Osteocyte (in vitro differentiated cells): Measurements from ENCODE around the gene ALKBH5. TPM values are rescaled to one million over a fixed set of nuclear protein-coding genes. Genes with fewer than 3 reads are reported as not detected.

ENCODE experiments used
- DNase-seq: peaks from one replicate; pipeline ENCODE4 v3.0.0; 2021; ENCODE audit warnings: mixed read lengths; ENCODE audit not compliant: unreplicated experiment; ENCODE audit errors: extremely low spot score
- H3K27ac Mint-ChIP-seq: one replicate; pipeline ENCODE4 v1.8.0; 2021; ENCODE audit warnings: mild to moderate bottlenecking, mixed read lengths; ENCODE audit not compliant: unreplicated experiment
- H3K27me3 Mint-ChIP-seq: one replicate; pipeline ENCODE4 v1.8.0; 2021; ENCODE audit warnings: mixed read lengths; ENCODE audit not compliant: unreplicated experiment
- H3K36me3 Mint-ChIP-seq: one replicate; pipeline ENCODE4 v1.8.0; 2021; ENCODE audit warnings: mixed read lengths; ENCODE audit not compliant: unreplicated experiment
- H3K4me1 Mint-ChIP-seq: one replicate; pipeline ENCODE4 v1.8.0; 2021; ENCODE audit warnings: mixed read lengths; ENCODE audit not compliant: unreplicated experiment
- H3K4me3 Mint-ChIP-seq: one replicate; pipeline ENCODE4 v1.8.0; 2021; ENCODE audit warnings: mild to moderate bottlenecking, moderate library complexity, mixed read lengths; ENCODE audit not compliant: unreplicated experiment
- H3K9me3 Mint-ChIP-seq: one replicate; pipeline ENCODE4 v1.8.0; 2021; ENCODE audit warnings: mixed read lengths; ENCODE audit not compliant: unreplicated experiment
- total RNA-seq: library from RNA; stranded (reverse); gene quantifications from 2 replicates; pipeline ENCODE4 v1.2.1, GENCODE V29; 2021
- TF ChIP-seq, protein P1 (sequence below): fragments of 200-600 bp; sonication (generic); IDR thresholded peaks from 2 replicates; pipeline ENCODE4 v1.5.0; 2021; ENCODE audit warnings: antibody characterized with exemption, mild to moderate bottlenecking, moderate library complexity

The ALKBH5 gene
- total RNA-seq, 1 donor from 2014 or later, result 89.4 TPM

DNA sequence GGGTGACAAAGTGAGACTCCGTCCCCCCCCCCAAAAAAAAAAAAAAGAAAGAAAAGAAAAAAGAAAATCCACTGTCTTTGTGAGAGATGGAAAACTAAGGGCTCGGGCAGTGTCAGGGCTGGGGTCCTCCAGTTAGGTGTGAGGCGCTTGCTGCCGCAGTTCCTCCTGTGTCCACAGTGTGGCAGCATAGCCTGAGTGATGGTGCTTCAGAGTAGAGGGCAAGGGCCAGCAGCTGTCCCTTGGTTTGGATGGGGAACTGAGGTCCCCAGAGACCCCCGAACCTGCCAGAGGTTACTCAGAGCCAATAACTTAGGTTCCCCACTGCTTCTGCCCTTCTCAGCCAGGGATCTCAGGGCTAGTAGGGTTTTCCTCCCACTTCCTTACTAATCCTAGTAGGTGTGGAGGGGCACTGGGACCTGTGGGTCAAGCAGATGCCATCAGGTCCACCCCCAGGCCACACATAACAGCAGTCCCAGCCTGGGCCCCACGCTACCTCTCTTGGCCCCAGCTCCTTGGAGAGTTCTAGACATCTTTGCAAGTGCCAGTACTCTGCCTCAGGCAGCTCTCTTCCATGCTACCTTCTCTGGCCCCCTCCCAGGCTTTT lies 33.9 kb downstream of the ALKBH5 start:
- H3K9me3 Mint-ChIP-seq, result no peaks in the 10 kb centered on the region
- H3K4me3 Mint-ChIP-seq, result no peak overlapping the region
- H3K4me1 Mint-ChIP-seq, result peaks cover 10% of the 10 kb centered on the region
- H3K27ac Mint-ChIP-seq, result no peak overlapping the region
- TF ChIP-seq, protein P1, sequence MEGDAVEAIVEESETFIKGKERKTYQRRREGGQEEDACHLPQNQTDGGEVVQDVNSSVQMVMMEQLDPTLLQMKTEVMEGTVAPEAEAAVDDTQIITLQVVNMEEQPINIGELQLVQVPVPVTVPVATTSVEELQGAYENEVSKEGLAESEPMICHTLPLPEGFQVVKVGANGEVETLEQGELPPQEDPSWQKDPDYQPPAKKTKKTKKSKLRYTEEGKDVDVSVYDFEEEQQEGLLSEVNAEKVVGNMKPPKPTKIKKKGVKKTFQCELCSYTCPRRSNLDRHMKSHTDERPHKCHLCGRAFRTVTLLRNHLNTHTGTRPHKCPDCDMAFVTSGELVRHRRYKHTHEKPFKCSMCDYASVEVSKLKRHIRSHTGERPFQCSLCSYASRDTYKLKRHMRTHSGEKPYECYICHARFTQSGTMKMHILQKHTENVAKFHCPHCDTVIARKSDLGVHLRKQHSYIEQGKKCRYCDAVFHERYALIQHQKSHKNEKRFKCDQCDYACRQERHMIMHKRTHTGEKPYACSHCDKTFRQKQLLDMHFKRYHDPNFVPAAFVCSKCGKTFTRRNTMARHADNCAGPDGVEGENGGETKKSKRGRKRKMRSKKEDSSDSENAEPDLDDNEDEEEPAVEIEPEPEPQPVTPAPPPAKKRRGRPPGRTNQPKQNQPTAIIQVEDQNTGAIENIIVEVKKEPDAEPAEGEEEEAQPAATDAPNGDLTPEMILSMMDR, result peak; percentile 85
- peak; percentile 90 for DNase-seq
- H3K27me3 Mint-ChIP-seq, result no peaks in the 10 kb centered on the region
- no peaks in the 10 kb centered on the region for H3K36me3 Mint-ChIP-seq

DNA sequence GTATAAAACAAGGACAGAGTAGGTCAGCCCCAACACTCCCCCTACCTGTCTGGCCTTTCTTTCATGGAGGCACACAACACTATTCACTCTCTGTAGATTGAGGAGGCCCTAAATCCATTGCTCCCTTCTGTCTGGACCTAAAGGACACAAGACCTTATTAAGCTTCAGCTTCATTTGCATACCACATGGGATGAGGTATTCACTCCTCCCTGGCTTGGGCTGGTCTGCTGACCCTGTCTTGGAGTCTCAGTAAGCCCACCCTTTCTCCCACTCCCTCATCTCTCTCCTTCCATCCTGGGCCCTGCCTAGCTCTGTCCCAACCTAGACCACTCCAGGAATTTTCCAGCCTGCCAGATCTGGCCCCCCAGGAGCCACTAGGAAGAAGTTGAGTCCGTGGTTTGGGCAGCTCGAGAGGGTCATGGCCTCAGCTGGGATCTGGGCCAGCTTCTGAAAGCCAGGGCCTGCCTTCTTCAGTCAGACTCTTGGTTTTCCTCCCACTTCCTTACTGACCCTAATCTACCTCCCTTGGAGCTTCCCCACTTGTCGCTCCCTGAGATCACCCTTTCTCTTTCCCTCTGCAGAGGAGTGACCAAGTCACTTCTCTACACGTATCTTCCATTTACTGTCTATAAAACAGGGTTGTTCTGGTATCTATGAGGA lies 35.3 kb downstream of the ALKBH5 start:
- Mint-ChIP-seq H3K4me3 (no peak overlapping the region), H3K9me3 (no peaks in the 10 kb centered on the region)

DNA sequence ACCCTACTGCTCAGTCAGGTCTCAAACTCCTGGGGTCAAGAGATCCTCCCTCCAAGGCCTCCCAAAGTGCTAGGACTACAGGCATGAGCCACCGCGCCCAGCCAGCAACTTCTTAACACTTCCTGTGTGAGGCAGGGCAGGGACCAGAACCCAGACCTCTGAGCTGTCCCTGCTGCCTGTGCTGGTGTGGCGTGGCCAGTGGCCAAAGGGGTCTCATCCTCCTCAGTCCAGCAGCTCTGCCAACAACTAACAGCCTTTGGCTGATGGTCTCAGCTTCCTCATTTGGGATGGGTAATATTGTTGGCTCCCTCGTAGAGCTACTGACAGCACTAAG lies 40.4 kb downstream of the ALKBH5 start:
- peaks cover 33% of the 10 kb centered on the region for H3K4me1 Mint-ChIP-seq
- H3K9me3 Mint-ChIP-seq, result no peaks in the 10 kb centered on the region
- H3K27ac Mint-ChIP-seq, result no peak overlapping the region
- H3K36me3 Mint-ChIP-seq, result no peaks in the 10 kb centered on the region
- no peak for DNase-seq
- H3K4me3 Mint-ChIP-seq, result no peak overlapping the region
- TF ChIP-seq, protein P1, result no peak
- no peaks in the 10 kb centered on the region for H3K27me3 Mint-ChIP-seq

More for the DNA sequence above, 35.3 kb downstream of the ALKBH5 start:
- H3K36me3 Mint-ChIP-seq, result no peaks in the 10 kb centered on the region
- peak overlapping the region; percentile 57 for H3K27ac Mint-ChIP-seq
- H3K4me1 Mint-ChIP-seq, result peaks cover 10% of the 10 kb centered on the region
- DNase-seq, result no peak
- no peaks in the 10 kb centered on the region for H3K27me3 Mint-ChIP-seq
- TF ChIP-seq, protein P1, result no peak

DNA sequence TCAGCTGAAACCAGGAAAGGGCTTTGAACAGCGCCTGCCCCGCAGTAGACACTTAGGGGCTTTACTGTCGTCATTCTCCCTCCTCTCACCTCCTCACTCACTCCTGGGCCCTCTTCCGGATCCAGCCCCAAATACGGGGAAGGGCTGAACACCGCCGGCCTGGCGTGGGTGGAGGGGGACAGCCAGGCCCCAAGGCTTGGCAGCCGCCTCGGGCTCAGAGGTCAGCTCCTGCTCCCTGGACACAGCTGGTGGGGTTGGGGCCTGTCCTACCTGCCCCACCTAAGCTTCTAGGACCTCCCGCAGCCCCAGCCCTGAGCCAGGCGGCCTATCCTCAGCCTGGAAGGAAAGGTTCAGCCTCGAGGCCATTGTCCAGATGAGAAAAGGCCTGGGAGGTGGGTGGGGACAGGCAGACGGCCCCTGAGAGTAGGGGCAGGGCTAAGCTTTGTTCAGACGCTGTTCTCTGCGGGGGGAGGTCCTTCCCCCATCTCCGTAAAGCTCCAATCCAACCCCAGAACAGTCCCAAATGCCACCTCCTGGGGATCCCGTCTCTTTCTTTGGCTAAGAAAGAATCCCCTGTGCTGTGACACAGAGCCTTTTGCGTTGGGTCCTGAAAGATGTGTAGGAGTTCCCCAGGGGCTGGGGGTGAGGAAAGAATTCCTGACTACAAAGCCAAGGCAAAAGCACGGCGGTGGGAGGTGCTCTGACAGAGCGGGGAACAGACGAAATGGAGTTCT lies 40.9 kb downstream of the ALKBH5 start:
- Mint-ChIP-seq H3K9me3 (no peaks in the 10 kb centered on the region), H3K4me1 (peaks cover 29% of the 10 kb centered on the region), H3K27me3 (no peaks in the 10 kb centered on the region), H3K36me3 (no peaks in the 10 kb centered on the region), H3K27ac (peak overlapping the region; percentile 85), H3K4me3 (peak overlapping the region; percentile 71)
- no peak for DNase-seq
- TF ChIP-seq, protein P1, result no peak

DNA sequence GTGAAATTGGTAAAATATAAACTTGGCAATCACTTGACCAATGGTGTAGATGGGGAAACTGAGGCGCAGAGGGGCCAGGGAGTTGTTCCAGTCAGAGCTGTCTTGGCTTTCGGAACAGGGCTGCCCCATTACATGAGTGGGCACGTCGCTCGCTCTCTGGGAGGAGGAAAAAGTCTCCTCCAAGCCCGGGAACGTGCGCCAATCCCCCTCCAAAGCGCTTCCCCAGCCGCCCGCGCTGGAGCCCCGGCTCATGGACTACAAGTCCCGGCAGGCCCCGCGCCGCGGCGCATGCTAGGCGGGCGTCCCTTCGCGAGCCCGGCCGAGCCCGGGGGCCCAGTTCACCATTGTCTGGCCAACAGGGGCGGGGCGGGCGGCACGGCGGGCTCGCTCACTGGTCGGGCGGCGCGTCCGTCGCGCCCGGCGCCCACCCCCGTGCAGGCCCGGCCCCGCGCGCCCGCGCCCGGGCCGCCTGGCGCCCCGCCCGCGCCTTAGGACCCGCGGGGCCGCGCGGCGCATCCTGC lies 41.6 kb downstream of the ALKBH5 start, which contains the start of gene LLGL1:
Gene LLGL1, plus strand, starts transcription at position 515 of the 521 bp plus-strand sequence. CDS start 48 bp downstream, outside the sequence.
- peak within 1 kb of the TSS; percentile 89 for H3K27ac Mint-ChIP-seq
- TF ChIP-seq, protein P1, result no peak
- H3K9me3 Mint-ChIP-seq, result no peaks in the 10 kb centered on the region
- DNase-seq, result peak; percentile 99
- no peaks in the 10 kb centered on the region for H3K27me3 Mint-ChIP-seq
- peaks cover 29% of the 10 kb centered on the region for H3K4me1 Mint-ChIP-seq
- no peaks in the 10 kb centered on the region for H3K36me3 Mint-ChIP-seq
- peak within 1 kb of the TSS; percentile 97 for H3K4me3 Mint-ChIP-seq
